Glutamatergic neuron (in vitro differentiated cells): Measurements from ENCODE around the gene SLC66A2. TPM values are rescaled to one million over a fixed set of nuclear protein-coding genes. Genes with fewer than 3 reads are reported as not detected.

Experiments used
- DNase-seq: peaks from one replicate; pipeline ENCODE4 v3.0.0; 2022
- H3K27ac Mint-ChIP-seq: one replicate; pipeline ENCODE4 v1.8.0; 2020; ENCODE audit warnings: mild to moderate bottlenecking, mixed read lengths, inconsistent platforms; ENCODE audit not compliant: unreplicated experiment
- H3K27me3 Mint-ChIP-seq: one replicate; pipeline ENCODE4 v1.8.0; 2020; ENCODE audit warnings: mild to moderate bottlenecking, moderate library complexity, mixed read lengths, inconsistent platforms; ENCODE audit not compliant: unreplicated experiment
- H3K36me3 Mint-ChIP-seq: one replicate; pipeline ENCODE4 v1.8.0; 2020; ENCODE audit warnings: mild to moderate bottlenecking, mixed read lengths, inconsistent platforms; ENCODE audit not compliant: unreplicated experiment
- H3K4me1 Mint-ChIP-seq: one replicate; pipeline ENCODE4 v1.8.0; 2020; ENCODE audit warnings: mild to moderate bottlenecking, low read depth, mixed read lengths, inconsistent platforms; ENCODE audit not compliant: unreplicated experiment
- H3K4me3 Mint-ChIP-seq: one replicate; pipeline ENCODE4 v1.8.0; 2020; ENCODE audit warnings: mild to moderate bottlenecking, mixed read lengths, inconsistent platforms; ENCODE audit not compliant: unreplicated experiment
- H3K9me3 Mint-ChIP-seq: one replicate; pipeline ENCODE4 v1.8.0; 2020; ENCODE audit warnings: mild to moderate bottlenecking, moderate library complexity, mixed read lengths, inconsistent platforms; ENCODE audit not compliant: unreplicated experiment
- total RNA-seq: library from RNA; stranded (reverse); fragmentation: NEBNext Ultra II Directional; extraction: Animal tissue kit (Norgen Biotek cat#: 25700); gene quantifications from one replicate; pipeline ENCODE4 v1.2.1, GENCODE V29; 2021; ENCODE audit not compliant: unreplicated experiment
- TF ChIP-seq, protein P1 (sequence below): fragments of 200-600 bp; sonication (generic); IDR thresholded peaks from one replicate; pipeline ENCODE4 v1.5.0; 2021; ENCODE audit not compliant: partially characterized antibody, unreplicated experiment

Gene SLC66A2
- total RNA-seq, 1 donor from 2014 or later = 56.6 TPM

DNA sequence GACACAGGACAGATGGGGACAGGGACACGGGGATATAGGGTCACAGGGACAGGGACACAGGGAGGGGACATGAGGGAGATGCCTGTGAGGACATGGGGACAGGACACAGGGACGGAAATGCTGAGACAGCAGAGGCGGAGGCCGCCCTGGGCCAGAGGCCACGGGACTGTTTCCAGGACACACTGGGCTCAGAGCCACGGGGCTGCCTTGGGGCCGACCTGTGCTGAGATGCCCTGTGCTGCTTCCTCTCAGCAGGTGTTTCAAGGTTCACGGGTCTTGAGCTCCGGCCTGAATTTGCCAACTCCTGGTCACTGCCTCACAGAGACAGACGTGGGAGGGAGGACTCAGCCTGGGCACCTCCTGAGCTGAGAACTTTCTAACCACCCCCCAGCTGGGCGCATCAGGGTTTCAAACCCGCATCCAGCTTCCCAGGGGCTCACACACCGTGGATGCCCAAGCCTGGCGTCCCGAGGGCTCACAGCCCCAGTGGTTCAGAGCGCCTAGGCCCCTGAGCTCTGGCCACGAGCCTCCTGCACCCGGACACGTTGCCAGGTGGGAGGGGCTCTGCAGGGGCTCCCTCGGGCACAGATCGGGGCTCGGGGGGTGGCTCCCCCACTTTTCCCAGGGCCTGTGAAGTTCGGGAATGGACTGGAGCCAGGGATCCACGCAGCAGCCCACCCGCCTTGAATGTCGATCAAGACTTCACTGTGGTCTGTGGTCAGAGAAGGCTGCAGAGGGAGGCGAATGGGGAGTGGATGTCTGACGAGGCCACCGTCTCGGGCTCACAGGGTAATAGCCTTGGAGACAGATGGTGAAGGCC, 64.1 kb downstream of the SLC66A2 start:
- no peak overlapping the region for H3K4me3 Mint-ChIP-seq
- peaks cover 21% of the 10 kb centered on the region for H3K9me3 Mint-ChIP-seq
- no peak for DNase-seq
- H3K27me3 Mint-ChIP-seq = no peaks in the 10 kb centered on the region
- H3K4me1 Mint-ChIP-seq = no peaks in the 10 kb centered on the region
- H3K36me3 Mint-ChIP-seq = peaks cover 35% of the 10 kb centered on the region
- TF ChIP-seq, protein P1, sequence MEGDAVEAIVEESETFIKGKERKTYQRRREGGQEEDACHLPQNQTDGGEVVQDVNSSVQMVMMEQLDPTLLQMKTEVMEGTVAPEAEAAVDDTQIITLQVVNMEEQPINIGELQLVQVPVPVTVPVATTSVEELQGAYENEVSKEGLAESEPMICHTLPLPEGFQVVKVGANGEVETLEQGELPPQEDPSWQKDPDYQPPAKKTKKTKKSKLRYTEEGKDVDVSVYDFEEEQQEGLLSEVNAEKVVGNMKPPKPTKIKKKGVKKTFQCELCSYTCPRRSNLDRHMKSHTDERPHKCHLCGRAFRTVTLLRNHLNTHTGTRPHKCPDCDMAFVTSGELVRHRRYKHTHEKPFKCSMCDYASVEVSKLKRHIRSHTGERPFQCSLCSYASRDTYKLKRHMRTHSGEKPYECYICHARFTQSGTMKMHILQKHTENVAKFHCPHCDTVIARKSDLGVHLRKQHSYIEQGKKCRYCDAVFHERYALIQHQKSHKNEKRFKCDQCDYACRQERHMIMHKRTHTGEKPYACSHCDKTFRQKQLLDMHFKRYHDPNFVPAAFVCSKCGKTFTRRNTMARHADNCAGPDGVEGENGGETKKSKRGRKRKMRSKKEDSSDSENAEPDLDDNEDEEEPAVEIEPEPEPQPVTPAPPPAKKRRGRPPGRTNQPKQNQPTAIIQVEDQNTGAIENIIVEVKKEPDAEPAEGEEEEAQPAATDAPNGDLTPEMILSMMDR = no peak
- no peak overlapping the region for H3K27ac Mint-ChIP-seq

DNA sequence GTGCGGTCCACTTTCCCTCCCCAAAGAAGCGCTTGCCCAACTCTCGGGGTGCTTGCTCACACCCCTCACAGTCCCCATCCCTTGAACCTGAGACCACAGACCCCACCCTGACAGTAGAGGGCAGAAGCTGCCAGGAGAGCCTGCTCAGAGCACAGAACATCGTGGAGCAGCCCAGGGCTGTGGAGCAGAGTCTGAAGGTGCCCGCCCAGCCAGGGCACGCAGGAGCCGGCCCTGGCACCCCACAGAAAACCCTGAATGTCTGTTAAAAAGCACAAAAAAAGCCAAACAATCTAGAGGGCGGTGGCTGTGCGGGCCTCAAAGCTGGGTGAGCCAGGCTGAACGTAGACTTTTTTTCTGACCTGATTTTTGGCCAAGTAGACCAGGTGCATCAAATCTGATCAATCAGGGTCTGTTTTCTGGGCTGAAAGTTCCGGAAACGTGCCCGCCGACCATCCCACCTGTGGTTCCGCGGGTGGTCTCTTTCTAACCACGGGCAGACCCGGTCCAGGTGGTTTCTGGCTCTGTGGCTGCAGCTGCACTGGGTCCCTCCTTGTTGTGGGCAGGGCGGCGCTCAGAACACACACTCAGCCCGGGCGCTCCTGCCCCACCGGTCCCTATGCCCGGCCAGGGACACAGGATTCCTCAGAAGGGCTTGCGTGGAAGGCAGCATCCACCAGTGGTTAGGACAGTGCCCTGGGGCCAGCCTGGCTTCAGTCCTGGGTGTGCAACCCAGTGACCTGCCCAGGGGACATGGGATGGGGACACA, 66.3 kb downstream of the SLC66A2 start:
- no peak for DNase-seq
- Mint-ChIP-seq H3K4me3 (no peak overlapping the region), H3K27ac (no peak overlapping the region), H3K9me3 (peaks cover 18% of the 10 kb centered on the region), H3K27me3 (no peaks in the 10 kb centered on the region), H3K4me1 (no peaks in the 10 kb centered on the region), H3K36me3 (peaks cover 13% of the 10 kb centered on the region)
- TF ChIP-seq, protein P1 = no peak

DNA sequence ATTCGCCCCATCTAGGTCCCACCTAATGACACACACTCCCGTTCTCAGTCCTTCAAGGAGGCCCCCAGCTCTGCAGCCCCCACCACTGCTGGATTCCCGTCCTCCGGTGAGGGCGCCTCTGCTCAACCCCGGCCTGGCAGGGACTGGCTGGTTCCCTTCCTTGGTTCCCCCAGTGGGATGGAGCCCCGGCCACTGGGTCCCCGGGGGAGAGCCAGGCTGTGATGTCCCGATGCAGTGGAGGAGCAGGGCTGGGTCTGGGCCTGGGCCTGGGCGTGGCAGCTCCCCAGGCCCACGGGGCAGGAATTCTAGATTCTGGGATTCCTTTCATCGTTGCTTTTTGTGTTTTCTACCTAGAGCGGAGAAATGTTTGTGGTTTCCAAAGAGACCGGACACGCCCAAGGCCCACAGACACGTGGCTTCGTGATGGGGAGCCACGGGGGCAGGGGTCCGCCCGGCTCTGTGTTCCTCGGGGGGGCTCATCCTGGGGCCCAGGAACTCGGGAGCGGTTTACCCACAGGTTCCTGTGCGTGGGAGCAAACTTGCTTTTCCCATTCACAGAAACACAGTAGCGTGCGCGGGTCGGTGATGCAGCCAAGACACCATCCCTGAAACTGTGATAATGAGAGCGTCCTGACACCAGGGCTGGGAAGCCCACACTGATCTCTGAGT, 67.0 kb downstream of the SLC66A2 start:
- TF ChIP-seq, protein P1 = no peak
- no peak overlapping the region for H3K4me3 Mint-ChIP-seq
- no peak for DNase-seq
- no peak overlapping the region for H3K27ac Mint-ChIP-seq
- peaks cover 9% of the 10 kb centered on the region for H3K36me3 Mint-ChIP-seq
- H3K27me3 Mint-ChIP-seq = no peaks in the 10 kb centered on the region
- peaks cover 13% of the 10 kb centered on the region for H3K9me3 Mint-ChIP-seq
- H3K4me1 Mint-ChIP-seq = no peaks in the 10 kb centered on the region

DNA sequence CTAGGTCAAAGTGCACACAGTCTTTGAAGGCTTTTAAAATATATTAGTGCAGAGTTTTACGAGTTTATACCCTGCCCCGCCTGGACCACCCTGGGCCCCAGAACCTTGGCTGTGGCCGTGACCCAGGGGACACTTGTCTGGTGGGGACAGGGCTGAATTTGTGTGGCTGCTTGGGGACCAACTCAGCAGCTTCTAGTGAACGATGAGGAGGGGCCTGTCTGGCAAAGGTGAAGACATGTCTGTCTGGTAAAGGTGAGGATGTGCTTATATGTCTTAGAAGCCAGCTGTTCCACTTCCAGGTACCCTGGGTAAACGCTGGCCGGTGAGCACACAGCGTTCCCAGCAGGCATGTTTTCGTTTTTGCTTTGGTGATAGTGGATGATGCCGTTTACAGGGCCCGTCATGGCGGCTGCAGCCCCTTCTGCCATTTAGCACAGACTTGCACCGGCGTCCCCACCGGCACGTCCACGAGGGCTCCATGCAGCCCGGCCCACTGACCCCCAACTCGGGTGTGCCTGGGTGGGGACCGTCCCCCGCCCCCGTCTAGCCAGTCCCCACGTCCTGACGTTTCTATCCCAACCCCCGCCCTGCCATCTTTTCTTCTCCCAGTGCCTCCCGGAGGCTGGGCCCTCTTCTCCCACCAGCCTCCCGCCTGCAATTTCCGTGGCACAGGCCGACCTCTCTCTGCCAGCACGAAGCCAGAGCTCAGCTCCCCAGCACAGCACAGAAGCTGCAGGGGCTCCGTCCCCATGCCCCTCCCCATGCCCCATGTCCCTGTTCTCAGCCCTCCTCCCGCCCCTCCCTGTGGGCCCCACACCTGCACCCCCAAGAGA, 67.8 kb downstream of the SLC66A2 start:
- Mint-ChIP-seq H3K4me1 (no peaks in the 10 kb centered on the region), H3K9me3 (peaks cover 7% of the 10 kb centered on the region), H3K36me3 (peaks cover 6% of the 10 kb centered on the region), H3K27me3 (peaks cover 2% of the 10 kb centered on the region), H3K27ac (no peak overlapping the region), H3K4me3 (no peak overlapping the region)
- TF ChIP-seq, protein P1 = no peak
- DNase-seq = no peak
